Measurements from ENCODE around the gene SCN2A.
A peak's percentile ranks its signal among the peaks of the same experiment; 100 is the strongest.
"Not testable (repeated sequence)": the region's sequence is repeated elsewhere in the genome, so short reads cannot be mapped to it uniquely, and the experiment has no call there.

SCN2A gene

GRCh38 chr2:165348441-165348840 is 109.2 kb downstream of the SCN2A start:
- DNase-seq: no peak

DNA sequence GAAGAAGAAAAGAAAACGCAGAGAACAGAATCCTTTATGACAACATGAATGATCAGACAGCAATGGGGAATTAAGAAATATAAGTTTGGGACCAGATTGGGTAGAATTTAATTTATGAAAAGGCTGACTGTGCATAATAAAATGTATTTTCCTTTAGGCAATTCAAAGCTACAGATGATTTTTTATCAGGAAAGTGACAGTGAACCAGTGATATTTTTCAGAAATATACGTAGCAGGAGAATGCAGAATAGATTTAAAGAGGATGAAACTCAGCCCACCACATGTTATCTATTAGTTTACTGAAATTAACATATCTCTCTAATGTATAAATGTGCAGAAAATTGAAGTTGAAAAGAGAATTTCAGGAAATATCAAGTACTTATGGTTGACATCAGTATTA is 110.0 kb downstream of the SCN2A start:
- no peak for DNase-seq

DNA sequence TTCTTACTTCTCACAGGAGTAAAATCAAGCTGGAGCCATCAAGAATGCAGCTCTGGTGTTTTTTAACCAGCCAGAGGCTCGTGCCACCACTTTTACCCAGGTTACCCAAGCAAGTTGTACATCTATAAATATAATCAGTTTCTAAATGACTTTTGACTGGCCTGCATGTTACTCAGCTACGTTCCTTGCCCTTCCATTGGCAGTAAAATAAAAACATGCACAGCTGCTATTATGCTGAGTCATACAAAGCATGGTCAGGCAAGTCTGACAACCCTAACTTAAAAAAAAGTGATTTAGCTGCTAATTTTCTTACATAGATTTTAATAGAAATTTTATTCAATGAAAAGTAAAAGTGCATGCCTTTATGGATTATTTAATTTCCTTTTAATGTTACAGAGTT is 118.5 kb downstream of the SCN2A start:
- no peak for DNase-seq

GRCh38 chr2:165361514-165361913 is 122.3 kb downstream of the SCN2A start:
- no peak for DNase-seq

DNA sequence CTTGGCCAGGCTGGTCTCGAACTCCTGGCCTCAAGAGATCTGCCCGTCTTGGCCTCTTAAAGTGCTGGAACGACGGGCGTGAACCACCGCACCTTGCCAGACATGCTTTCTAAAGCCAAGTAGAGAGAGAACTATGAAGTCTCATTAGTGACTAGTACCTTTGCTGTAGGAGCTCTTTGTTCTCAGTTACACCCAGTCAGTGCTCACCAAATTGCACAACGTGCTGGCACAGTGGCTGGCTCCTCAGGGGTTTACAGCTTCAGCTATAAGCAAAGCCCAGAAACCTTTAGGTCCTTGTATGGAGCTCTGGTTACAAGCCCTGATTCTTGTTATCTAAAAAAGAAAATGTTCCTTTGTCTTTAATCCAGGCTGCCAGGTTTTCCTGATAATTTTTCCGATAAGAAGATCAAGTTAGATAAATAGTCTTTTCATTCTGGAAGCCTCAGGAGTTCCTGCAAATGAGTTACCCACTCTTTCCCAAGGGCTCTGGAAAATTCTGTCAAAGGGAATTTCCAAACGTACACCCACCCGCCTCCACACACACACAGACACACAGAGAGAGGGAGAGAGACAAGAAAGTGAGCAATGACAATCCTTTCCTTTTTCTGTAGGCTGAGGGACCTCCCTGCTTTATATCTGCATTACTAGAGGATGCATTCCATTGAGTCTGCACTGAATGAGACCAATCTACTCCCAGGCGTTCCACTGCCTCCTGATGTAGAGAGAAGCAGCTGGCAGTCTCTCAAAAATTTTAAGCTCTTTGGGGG is 130.1 kb downstream of the SCN2A start:
- DNase-seq: no peak

DNA sequence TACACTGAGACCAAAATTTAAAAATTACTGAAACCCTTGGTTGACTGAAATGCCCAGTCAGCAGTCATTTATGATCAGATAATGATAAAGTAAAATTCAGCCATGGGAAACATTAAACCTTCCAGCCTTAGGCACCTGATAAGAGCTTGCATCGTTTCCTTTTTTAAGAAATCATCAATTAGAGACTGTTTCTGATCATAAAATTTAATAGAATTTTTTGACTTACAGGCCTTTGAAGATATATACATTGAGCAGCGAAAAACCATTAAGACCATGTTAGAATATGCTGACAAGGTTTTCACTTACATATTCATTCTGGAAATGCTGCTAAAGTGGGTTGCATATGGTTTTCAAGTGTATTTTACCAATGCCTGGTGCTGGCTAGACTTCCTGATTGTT is 130.7 kb downstream of the SCN2A start:
- no peak for DNase-seq

DNA sequence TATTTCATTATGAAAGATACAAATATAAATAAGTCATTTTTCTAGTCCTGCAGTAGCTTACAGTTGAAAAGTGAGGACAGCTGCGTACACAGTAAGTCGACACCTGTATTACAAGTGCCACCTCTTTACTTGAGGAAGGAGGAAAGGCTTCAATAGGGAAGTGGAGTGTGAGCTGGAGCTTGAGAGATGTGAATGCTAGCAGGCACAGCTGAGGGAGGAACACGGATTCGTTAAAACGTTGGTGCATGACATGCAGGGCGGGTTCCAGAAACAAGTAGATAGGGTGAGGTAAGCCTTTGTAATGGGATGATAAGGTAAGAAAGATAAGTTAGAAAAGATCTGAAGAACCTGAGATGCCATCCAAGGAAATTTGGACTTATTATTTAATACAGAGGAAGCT is 132.1 kb downstream of the SCN2A start:
- peak; percentile 18 for DNase-seq

DNA sequence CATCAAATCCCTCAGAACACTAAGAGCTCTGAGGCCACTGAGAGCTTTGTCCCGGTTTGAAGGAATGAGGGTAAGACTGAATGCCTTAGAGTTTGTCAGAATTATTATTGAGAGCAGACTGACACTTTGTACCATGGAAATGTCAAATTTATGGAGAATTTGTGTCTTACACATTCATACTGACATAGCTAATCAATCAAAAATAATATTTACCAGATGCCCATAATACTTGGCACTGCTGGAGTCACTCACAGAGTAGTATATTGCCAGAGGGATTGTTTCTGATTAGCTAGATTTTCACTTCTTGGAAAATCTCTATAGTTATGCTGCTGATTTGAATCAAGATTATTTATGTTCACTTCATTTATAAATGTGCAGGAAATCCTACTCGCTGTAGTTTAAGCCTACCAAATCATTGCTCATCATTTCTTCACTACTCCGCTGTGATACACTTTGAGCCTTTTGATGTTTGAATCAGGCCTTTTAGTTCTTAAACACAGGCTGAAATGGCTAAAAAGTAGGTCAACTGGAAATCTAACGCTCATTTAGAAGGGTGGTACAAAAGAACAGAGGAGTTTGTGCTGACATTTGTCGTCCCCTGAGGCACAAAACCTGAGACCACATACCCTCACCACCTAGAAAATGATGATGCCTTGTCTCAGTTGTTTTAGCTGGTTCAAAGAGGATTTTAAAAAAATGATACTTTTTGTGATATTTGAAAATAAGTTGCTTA is 134.2 kb downstream of the SCN2A start:
- DNase-seq: no peak

- DNase-seq: peak; percentile 46
These were observed 137.4 kb downstream of the SCN2A start for GRCh38 chr2:165376571-165376975.

GRCh38 chr2:165382362-165382761 is 143.1 kb downstream of the SCN2A start:
- DNase-seq: no peak

DNA sequence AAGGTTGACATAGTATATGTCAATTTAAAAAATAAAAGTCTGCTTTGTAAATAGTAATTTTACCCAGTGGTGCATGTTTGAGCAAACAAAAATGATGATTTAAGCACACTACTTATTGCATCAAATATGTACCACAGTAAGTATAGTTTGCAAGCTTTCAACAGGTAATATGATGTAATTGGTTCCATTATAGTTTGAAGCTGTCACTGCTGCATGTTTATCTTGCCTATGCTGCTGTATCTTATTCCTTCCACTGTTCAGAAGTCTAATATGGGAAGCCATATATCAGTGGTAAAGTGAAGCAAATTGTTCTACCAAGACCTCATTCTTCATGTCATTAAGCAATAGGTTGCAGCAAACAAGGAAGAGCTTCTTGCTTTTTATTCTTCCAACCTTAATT is 151.7 kb downstream of the SCN2A start:
- DNase-seq: no peak

DNA sequence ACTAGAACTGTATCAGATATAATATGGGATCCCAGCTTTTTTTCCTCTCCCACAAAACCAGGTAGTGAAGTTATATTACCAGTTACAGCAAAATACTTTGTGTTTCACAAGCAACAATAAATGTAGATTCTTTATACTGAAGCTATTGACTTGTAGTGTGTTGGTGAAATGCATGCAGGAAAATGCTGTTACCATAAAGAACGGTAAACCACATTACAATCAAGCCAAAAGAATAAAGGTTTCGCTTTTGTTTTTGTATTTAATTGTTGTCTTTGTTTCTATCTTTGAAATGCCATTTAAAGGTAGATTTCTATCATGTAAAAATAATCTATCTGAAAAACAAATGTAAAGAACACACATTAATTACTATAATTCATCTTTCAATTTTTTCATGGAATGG is 152.6 kb downstream of the SCN2A start:
- no peak for DNase-seq

DNA sequence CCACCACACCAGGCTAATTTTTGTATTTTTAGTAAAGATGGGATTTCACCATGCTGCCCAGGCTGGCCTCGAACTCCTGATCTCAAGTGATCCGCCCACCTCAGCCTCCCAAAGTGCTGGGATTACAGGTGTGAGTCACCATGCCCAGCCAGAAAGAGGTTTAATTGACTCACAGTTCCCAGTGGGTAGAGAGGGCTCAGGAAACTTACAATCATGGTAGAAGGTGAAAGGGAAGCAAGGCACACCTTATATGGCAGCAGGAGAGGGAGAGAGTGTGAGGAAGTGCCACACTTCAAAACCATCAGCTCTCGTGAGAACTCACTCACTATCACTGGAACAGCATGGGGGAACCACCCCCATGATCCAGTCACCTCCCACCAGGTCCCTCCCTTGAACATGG is 159.4 kb downstream of the SCN2A start:
- not testable (repeated sequence) for DNase-seq

- peak; percentile 90 for DNase-seq
These were observed 162.2 kb downstream of the SCN2A start for GRCh38 chr2:165401285-165401852.

DNA sequence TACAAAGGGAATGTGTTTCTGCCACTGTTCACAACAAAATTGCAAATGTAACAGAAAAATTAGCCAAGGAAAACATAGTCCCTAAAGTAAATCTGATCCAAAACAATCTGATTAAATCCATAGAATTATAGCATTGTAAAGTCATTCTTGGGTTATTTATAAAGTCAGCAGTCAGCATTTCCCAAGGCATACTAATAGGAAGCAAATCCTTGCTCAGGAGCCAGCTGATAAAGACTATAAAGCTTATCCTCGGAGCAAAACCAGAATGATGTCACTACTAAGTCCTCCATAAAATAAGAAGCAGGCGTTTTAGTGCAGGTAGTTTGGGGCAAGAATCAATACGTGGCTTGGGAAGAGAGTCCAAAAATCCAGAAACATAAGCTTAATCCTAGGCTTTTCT is 162.9 kb downstream of the SCN2A start:
- peak; percentile 62 for DNase-seq

- peak; percentile 96 for DNase-seq
These were observed 167.0 kb downstream of the SCN2A start for GRCh38 chr2:165406173-165406572.

DNA sequence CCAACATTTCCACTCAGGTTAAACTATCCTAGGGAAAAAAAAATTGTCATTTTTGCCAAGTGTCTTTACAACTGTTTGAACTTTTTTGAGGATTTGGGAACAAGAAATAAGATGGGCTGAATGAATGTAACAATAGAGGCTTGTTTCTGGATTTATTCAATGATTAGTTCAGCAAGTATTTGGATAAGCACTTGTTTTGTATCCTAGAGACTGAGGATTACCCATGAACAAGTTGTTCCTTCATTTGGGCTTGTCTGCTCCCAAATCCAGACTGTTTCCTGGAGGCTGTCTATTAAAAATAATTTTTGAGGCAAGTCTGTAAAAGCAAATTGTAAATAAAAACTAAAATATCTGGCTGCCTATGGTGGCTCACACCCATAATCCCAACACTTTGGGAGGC is 168.3 kb downstream of the SCN2A start:
- no peak for DNase-seq

DNA sequence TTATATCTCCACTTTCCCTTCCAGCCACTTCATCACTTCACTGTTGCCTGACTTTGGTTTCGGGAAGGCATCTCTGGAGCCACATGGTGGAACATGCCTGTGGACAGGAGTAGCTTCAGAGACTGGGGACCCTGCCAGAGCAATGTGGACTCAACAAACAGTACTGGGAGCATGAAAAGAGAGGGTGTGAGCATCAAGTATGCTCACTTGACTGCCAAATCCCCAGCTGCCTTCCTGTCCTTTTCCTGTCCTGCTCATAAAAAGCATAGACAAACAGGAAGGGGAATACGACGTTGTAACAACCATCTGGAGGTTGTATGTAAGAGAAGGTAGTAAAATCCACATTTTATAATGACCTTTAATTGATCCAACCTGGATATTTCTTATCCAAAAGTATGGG is 169.0 kb downstream of the SCN2A start:
- DNase-seq: no peak

GRCh38 chr2:165410276-165410675 is 171.1 kb downstream of the SCN2A start:
- no peak for DNase-seq

DNA sequence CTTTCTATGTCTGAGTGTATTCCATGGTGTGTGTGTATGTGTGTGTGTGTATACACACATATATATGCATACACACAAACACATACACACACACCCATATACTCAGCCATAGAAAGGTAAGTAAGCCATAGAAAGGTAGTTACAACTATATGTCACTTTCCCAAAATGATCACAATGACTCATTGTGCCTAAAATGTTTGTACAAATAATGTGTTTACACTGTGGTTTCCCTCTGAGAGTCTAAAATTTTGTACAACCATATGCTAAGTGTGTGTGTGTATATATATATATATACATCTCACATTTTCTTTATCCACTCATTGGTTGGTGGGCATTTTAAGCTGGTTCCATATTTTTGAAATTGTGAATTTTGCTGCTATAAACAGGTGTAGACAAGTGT is 175.0 kb downstream of the SCN2A start:
- no peak for DNase-seq

- DNase-seq: no peak
These were observed 177.8 kb downstream of the SCN2A start for GRCh38 chr2:165417009-165417408.

GRCh38 chr2:165420231-165420630 is 181.0 kb downstream of the SCN2A start:
- no peak for DNase-seq

GRCh38 chr2:165423081-165423480 is 183.9 kb downstream of the SCN2A start:
- no peak for DNase-seq

DNA sequence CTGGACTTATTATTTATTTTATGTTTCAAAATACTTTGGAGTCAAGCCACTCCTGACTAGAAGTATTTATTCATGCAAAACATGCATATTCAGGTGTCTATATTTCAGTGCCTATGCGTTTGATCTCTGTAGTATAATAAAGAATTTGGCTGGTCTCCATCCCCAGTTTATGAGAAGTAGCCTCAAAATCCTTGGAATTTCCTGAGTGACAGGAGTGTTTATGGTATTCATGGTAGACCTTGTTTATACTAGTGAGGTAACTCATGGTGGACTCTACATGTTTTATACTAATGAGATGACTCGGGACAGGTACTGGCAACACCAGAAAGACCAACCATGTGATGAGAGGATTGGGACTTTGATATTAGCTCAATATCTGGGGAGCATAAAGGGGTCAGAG is 186.3 kb downstream of the SCN2A start:
- DNase-seq: no peak

All from NCI-H82 (cell line).